Measurements from ENCODE around the gene CORO2B. TPM values are rescaled to one million over a fixed set of nuclear protein-coding genes. Genes with fewer than 3 reads are reported as not detected.

CORO2B gene
- polyA plus RNA-seq, 1 of the 3 experiments (the other 2 are of a cell fraction) = 3.6 TPM

GRCh38 chr15:68606375-68606774 is 27.6 kb downstream of the CORO2B start:
- Histone ChIP-seq H3F3A (replicated peaks; ENCODE audit: insufficient read depth) (no peaks in the 10 kb centered on the region), H4K20me1 (ENCODE audit: insufficient read depth) (no peaks in the 10 kb centered on the region), H3K9ac (no peak overlapping the region), H3K9me2 (no peaks in the 10 kb centered on the region), H2AFZ (ENCODE audit: low read depth) (no peak overlapping the region), H3K36me3 (replicated peaks in 1 of 2; ENCODE audit: control insufficient read depth in 1 of 2, insufficient read depth in 2 of 2, low read length in 1 of 2) (no peaks in the 10 kb centered on the region), H3K27ac (ENCODE audit: low read depth in 2 of 2, low read length in 1 of 2) (no peak overlapping the region), H3K4me2 (no peak overlapping the region), H3K79me2 (ENCODE audit: insufficient read depth) (no peaks in the 10 kb centered on the region), H3K4me3 (ENCODE audit: low read depth in 2 of 2, low read length in 1 of 2) (no peak overlapping the region), H3K4me1 (ENCODE audit: control insufficient read depth in 1 of 2, insufficient read depth in 2 of 2, low read depth in 1 of 2, low read length in 1 of 2) (peaks cover 8 to 9% of the 10 kb centered on the region in 2 experiments; a peak in 2 of 4 replicates), H3K27me3 (ENCODE audit: insufficient read depth) (no peaks in the 10 kb centered on the region), H3K9me3 (no peaks in the 10 kb centered on the region)
- no peak for TF ChIP-seq NRF1 (IDR thresholded peaks at IDR 0.05; ENCODE audit: low read depth, low read length)
- TF ChIP-seq CTCF (IDR thresholded peaks at IDR 0.05) = no peak
- no peak for TF ChIP-seq EP300 (IDR thresholded peaks at IDR 0.05; ENCODE audit: borderline replicate concordance in 1 of 2, low read depth in 1 of 2, low read length in 1 of 2)
- no peak for TF ChIP-seq SMC3 (IDR thresholded peaks at IDR 0.05; ENCODE audit: low read depth, low read length)
- no peak for TF ChIP-seq IRF3 (IDR thresholded peaks at IDR 0.05; ENCODE audit: low read depth, low read length)
- no peak for TF ChIP-seq ZBTB33 (IDR thresholded peaks at IDR 0.05; ENCODE audit: borderline replicate concordance, low read depth)
- TF ChIP-seq GATA2 (CRISPR knock-in tag; IDR thresholded peaks at IDR 0.05) = no peak
- no peak for TF ChIP-seq TCF12 (IDR thresholded peaks at IDR 0.05)
- TF ChIP-seq PBX3 (IDR thresholded peaks at IDR 0.05) = no peak
- no peak for TF ChIP-seq CHD2 (IDR thresholded peaks at IDR 0.05; ENCODE audit: low read length, partially characterized antibody)
- no peak for TF ChIP-seq USF2 (IDR thresholded peaks at IDR 0.05; ENCODE audit: borderline replicate concordance, low read depth, low read length)
- no peak for TF ChIP-seq TAF1 (IDR thresholded peaks at IDR 0.05; ENCODE audit: borderline replicate concordance, low read depth, low read length)
- DNase-seq = no peak
- CTCF ChIA-PET = interaction anchor here (0.6 to 2.6 kb wide), 6 partner anchors 8 to 56 kb away, joined by 3 to 10 read pairs (median 4); no protein-coding TSS in a partner anchor
- 91% methylated on average over 3 of the region's 3 CpGs for WGBS (ENCODE audit: low lambda C conversion rate)
- POLR2A ChIA-PET = no interaction called here
